NCI-H510A treated with DMSO at 0.1 percent for 48 hours (cell line): ENCODE data around the gene FATE1.

Source experiments
- DNase-seq: peaks from one replicate; lab custom pipeline; 2025; lab: John Stamatoyannopoulos, UW

The FATE1 gene

DNA sequence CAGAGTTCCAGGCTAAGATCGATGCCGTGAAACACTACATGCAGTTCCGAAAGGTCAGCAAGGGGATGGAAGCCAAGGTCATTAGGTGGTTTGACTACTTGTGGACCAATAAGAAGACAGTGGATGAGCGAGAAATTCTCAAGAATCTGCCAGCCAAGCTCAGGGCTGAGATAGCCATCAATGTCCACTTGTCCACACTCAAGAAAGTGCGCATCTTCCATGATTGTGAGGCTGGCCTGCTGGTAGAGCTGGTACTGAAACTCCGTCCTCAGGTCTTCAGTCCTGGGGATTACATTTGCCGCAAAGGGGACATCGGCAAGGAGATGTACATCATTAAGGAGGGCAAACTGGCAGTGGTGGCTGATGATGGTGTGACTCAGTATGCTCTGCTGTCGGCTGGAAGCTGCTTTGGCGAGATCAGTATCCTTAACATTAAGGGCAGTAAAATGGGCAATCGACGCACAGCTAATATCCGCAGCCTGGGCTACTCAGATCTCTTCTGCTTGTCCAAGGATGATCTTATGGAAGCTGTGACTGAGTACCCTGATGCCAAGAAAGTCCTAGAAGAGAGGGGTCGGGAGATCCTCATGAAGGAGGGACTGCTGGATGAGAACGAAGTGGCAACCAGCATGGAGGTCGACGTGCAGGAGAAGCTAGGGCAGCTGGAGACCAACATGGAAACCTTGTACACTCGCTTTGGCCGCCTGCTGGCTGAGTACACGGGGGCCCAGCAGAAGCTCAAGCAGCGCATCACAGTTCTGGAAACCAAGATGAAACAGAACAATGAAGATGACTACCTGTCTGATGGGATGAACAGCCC, 28.0 kb downstream of the FATE1 start:
- DNase-seq: no peak

DNA sequence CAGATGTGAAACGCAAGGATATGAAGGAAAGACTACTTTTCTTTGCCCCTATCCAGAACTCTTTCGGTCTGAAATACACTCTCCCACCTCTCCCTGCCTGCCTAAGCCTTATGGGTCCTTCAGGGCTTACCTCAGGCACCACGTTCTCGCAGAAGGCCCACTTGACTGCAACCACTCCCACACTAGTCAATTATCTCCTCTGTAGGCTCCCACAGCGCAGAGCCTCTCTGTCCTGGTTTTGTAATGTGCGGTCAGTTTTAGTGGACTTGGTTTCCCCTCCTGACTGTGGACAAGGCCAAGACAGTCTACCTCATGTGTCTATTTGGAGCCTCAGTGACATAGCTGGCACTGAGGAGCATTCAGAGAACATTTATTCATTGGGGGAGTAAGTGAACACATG, 29.8 kb downstream of the FATE1 start:
- no peak for DNase-seq

DNA sequence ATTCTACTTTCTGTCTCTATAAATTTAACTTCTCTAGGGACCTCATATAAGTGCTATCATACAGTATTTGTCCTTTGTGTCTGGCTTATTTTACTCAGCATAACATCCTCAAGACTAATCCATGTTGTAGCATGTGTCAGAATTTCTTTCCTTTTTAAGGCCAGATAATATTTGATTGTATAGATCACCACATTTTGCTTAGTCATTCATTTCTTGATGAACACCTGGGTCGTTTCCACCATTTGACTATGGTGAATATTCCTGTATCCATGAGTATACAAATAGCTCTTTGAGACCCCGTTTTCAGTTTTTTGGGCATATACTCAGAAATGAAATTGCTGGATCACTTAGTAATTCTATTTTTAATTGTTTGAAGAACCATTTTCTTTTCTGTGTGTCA, 30.7 kb downstream of the FATE1 start:
- no peak for DNase-seq

DNA sequence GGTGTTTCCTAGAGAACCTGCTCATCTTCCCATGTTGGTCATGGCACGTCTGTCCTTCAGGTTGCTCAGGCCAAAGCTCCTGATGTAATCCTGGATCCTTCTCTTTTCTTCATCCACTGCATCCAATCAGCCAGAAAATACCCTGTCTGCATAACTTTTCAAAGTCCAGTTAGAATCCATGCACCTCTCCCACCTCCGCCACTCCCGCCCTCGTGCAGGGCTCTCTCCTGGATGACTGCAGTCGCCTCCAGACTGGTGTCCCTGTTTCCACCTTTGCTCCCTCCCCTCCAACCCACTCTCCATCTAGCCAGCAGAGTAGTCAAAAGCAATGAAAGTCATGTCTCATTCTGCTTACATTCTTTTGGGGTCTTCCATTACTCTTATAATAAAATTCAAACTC, 34.7 kb downstream of the FATE1 start:
- DNase-seq: no peak

DNA sequence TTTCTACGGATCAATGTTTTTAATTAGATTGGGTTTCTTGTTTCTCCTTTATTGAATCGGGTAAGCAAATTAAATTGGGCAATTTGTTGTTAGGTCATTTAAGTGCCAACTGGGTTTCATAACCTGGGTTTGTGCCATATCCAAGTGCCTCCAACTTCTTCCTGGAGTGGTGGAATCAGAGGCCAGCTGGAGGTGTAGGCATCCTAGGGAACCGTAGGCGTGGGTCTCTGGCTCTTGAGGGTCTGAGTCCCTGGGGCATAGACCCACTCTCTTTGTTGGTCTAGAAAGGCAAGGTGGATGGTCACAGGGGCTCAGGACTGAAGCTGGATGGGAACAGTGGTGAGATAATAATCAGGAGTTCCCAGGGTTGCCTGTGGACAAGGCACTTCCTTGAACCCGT, 37.0 kb downstream of the FATE1 start:
- DNase-seq: no peak

DNA sequence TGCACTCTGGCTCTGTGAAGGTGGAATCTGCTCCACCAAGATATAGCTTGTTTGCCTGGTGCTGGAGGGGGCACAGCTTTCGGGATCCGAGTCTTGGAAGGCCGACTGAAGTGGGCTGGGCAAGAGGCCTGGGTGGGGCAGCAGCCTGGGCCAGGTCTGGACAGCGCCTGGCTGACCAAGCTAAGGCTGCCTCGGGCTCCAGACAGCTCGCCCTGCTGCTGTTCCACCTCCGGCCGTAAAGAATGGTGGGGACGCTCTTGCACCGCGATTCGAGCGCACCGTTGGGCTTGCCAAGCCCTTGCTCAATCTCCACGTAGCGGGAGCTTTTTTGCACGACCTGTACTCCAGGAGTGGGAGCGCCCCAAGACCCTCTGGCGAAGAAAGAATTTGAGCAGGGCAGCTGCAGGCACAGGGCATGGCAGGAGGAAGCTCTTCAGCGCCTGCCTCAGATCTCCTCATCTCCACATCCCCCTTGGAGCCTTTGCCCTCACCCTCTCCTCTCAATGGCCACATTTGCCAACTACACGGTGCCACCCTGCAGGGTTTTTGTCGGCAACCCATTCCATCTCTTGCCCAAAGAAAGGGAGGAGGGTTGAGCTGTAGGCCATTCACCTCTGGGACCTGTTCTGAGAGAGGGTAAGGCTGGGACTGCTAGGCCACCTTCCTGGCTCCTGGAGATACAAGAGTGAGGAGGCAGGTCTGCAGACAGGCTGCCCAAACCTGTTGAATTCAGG, 37.6 kb downstream of the FATE1 start:
- DNase-seq: no peak

DNA sequence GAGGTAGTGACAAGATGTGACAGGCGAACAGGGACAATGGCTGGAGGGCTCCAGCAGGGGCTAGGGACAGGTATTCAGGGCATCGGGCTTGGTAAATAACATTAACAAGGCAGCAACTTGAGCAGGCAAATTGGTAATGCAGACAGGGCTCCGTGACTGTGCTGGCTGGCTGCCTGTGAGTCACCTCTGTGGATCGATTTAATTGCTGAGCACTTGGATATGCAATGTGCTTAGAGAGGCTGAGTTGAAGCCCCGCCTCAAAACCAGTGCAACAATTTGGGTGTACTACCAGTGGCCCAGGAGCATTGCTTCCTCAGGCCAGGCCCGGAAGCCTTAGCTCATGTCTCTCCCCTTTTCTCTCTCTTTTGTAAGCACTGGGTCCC, 38.2 kb downstream of the FATE1 start:
- DNase-seq: no peak

DNA sequence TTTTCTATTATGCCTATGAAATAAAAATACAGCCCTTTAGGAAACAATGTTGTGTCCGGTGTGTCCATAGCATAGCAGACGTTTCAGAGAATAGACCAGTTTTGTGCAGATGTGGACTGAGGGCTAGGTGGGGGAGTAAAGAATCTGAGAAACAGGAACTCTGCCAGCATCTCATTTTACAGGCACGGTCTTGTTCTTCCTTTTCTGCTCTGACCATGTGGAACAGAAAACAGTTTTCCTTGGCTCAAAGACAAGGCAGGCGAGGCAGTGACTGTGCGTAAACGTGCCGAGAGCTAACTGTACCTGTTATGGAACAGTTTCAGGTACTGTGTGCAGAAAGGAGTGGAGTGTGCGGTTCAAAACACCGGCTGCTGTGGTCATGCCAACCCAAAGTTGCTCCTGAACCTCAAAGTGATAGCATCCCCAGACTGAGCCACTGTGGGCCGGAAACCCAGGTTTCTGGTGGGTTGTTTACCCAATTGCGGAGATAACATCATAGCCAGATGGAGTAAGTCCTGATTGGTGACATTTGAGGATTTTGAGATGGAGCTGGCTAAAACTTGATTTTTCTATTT, 38.9 kb downstream of the FATE1 start:
- DNase-seq: no peak

DNA sequence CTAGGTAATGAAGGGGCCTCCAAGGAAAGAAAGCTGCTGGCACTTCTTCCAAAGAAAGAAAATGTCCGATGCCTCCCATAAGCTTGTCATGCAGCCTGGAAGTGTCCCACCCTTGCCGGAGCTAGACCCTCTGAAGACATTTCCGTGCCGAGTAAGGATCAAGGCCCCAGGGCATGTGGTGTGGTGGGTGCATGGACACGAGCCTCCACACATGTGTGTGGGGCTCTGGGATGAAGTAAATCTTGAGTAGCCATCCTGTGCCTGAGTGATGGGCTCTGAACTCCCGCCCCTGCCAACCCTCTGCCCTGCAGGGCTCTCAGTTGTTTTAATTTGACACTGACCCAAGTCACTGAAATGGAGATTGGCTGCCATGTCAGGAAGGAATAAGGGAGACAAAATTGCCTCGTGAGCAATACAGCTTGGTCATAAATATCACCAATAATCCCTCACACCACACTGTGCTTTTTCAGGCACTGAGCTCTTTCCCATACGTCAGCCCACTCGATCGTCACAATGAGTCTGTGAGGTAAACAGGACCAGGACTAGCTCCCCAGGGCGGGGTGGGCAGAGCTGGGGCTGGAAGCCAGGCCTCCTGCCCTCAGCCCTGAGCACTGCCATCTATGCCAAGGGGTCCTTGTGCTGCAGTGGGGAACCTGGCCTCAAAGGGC, 43.3 kb downstream of the FATE1 start:
- no peak for DNase-seq

DNA sequence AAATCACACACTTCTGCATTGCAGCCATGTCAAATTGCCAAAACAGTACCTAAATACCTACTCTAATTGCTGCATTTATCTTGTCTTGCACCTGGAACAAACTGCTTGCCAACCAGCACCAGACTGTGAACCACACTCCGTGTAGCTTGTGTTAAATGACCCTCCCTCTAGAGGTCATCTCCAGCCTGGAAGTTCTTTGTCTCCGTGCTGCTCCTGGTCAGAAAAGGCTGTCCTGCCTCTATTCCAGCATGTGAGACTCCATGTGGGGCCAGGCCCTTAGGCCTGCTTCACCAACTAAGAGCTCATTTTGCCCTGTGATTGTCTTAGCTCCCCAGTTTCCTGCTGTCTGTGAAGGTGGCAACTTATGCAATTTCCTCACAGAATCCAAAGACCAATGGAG, 47.0 kb downstream of the FATE1 start:
- DNase-seq: no peak

DNA sequence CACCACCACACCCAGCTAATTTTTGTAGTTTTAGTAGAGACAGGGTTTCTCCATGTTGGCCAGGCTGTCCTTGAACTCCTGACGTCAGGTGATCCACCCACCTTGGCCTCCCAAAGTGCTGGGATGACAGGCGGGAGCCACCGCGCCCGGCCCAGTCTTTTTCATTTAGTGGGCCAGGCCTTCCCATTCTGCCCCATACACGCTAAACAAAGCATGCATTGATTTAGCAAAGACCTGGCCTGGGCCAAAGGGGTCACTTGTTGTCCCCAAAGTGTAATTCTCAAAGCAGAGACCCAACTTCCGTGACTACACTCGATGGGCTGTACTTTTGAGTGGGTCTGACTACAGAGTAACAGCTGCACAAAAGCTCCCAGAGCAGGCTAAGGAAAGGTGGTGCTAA, 47.9 kb downstream of the FATE1 start:
- DNase-seq: no peak

DNA sequence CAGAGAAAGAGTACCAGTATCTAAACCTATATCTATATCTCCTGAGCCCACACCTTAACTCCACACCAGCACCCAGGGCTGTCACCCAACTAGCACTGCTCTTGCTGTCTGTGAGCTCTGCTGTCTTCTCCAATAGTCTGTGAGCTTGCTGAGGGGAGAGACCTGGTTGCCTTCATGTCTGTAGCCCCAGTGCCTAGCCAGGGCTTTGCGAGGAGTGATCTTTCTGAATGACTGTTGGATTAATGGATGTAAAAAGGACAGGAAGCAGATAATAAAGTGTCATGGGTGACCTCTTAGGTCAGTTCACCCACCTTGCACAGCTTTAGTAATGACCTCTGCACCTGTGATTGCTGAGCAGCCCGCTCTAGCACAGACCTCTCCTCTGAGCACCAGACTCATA, 49.2 kb downstream of the FATE1 start:
- no peak for DNase-seq

DNA sequence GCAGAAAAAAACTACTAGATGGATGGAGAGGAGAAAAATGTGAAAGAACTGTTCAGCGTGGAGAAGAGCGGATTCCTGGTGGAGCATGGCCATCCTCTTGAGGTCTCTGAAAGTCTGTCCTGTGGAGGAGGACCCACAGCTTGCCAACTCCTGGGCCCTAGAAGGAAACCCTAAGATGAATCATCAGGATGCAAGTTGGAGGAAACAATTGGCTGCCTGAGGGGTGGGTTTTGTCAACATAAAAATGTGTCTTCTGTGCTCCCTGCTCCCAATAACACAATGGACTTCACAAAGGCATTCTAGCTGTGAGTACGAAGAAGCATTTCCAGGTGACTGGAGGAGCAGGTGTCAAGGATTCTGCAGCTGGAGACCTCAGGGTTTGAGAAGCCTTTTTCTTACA, 55.9 kb downstream of the FATE1 start:
- DNase-seq: no peak
